GM13976 (cell line): ENCODE measurements around the gene TACR2.

ENCODE experiments used
- DNase-seq: peaks from one replicate; pipeline ENCODE4 v3.0.0; 2012; ENCODE audit warnings: low spot score
- CTCF ChIP-seq: IDR thresholded peaks from 2 replicates; pipeline ENCODE4 v1.5.1; 2012; ENCODE audit warnings: borderline replicate concordance, mild to moderate bottlenecking; ENCODE audit not compliant: insufficient read depth; ENCODE audit errors: extremely low read depth, missing control alignments, control extremely low read depth
- in situ Hi-C: fragments of 300-500 bp; cut with MboI; formaldehyde crosslinking; loops from one replicate; pipeline ENCODE4 v1.12.0; 2022; ENCODE audit warnings: low sequenced_read_pairs, mixed read lengths, inconsistent platforms; ENCODE audit not compliant: unreplicated experiment

TACR2 gene

GRCh38 chr10:69405221-69405620 lies 11.5 kb downstream of the TACR2 start:
- no peak for TF ChIP-seq CTCF
- in situ Hi-C loops: no loop called here

GRCh38 chr10:69404786-69405185 lies 11.9 kb downstream of the TACR2 start:
- in situ Hi-C loops: no loop called here
- no peak for TF ChIP-seq CTCF
- DNase-seq: no peak

More at GRCh38 chr10:69405221-69405620, 11.5 kb downstream of the TACR2 start:
- no peak for DNase-seq

GRCh38 chr10:69403519-69403918 lies 13.2 kb downstream of the TACR2 start:
- no peak for DNase-seq
- no peak for TF ChIP-seq CTCF
- in situ Hi-C loops: no loop called here

GRCh38 chr10:69403066-69403465 lies 13.7 kb downstream of the TACR2 start:
- TF ChIP-seq CTCF: no peak
- no peak for DNase-seq
- in situ Hi-C loops: no loop called here

- TF ChIP-seq CTCF: no peak
- in situ Hi-C loops: no loop called here
- no peak for DNase-seq
These were observed 14.3 kb downstream of the TACR2 start for GRCh38 chr10:69402386-69402785.

- DNase-seq: no peak
- in situ Hi-C loops: no loop called here
- no peak for TF ChIP-seq CTCF
These were observed 15.3 kb downstream of the TACR2 start for GRCh38 chr10:69401416-69401815.

- in situ Hi-C loops: no loop called here
- DNase-seq: no peak
- no peak for TF ChIP-seq CTCF
These were observed 15.8 kb downstream of the TACR2 start for GRCh38 chr10:69400936-69401335.
